ENCODE measurements around the gene ZCCHC10. TPM values are rescaled to one million over a fixed set of nuclear protein-coding genes. Genes with fewer than 3 reads are reported as not detected.
"Not testable (repeated sequence)": the region's sequence is repeated elsewhere in the genome, so short reads cannot be mapped to it uniquely, and the experiment has no call there.

ZCCHC10 gene
- polyA plus RNA-seq, 1 experiment, result 21.1 TPM

GRCh38 chr5:132979367-132979940, 46.9 kb downstream of the ZCCHC10 start:
- ChIA-PET POLR2A (no interaction called here), CTCF (no interaction called here)
- no peak for TF ChIP-seq CTCF (IDR thresholded peaks at IDR 0.05; ENCODE audit: insufficient read depth, low read depth, low read length)
- Histone ChIP-seq H3K27me3 (ENCODE audit: control insufficient read depth, insufficient read depth, low read length) (no peaks in the 10 kb centered on the region), H3K4me3 (ENCODE audit: low read depth, low read length) (no peak overlapping the region), H3K36me3 (ENCODE audit: control insufficient read depth, insufficient read depth, low read length) (no peaks in the 10 kb centered on the region)
- DNase-seq (ENCODE audit: low read depth), result no peak

GRCh38 chr5:132976852-132977251, 49.5 kb downstream of the ZCCHC10 start:
- DNase-seq (ENCODE audit: low read depth), result no peak
- Histone ChIP-seq H3K27me3 (ENCODE audit: control insufficient read depth, insufficient read depth, low read length) (no peaks in the 10 kb centered on the region), H3K4me3 (ENCODE audit: low read depth, low read length) (no peak overlapping the region), H3K36me3 (ENCODE audit: control insufficient read depth, insufficient read depth, low read length) (no peaks in the 10 kb centered on the region)
- CTCF ChIA-PET, result no interaction called here
- no peak for TF ChIP-seq CTCF (IDR thresholded peaks at IDR 0.05; ENCODE audit: insufficient read depth, low read depth, low read length)
- POLR2A ChIA-PET, result no interaction called here

GRCh38 chr5:132972436-132972828, 53.9 kb downstream of the ZCCHC10 start:
- H3K4me3 ChIP-seq (ENCODE audit: low read depth, low read length); CTCF ChIA-PET; H3K36me3 ChIP-seq (ENCODE audit: control insufficient read depth, insufficient read depth, low read length); H3K27me3 ChIP-seq (ENCODE audit: control insufficient read depth, insufficient read depth, low read length); POLR2A ChIA-PET; DNase-seq (ENCODE audit: low read depth): not testable (repeated sequence)

GRCh38 chr5:132971483-132972435, 54.6 kb downstream of the ZCCHC10 start:
- DNase-seq (ENCODE audit: low read depth), result no peak

GRCh38 chr5:132965120-132965519, 61.2 kb downstream of the ZCCHC10 start:
- no peak for DNase-seq (ENCODE audit: low read depth)
- Histone ChIP-seq H3K4me3 (ENCODE audit: low read depth, low read length) (no peak overlapping the region), H3K27me3 (ENCODE audit: control insufficient read depth, insufficient read depth, low read length) (no peaks in the 10 kb centered on the region), H3K36me3 (ENCODE audit: control insufficient read depth, insufficient read depth, low read length) (no peaks in the 10 kb centered on the region)
- CTCF ChIA-PET, result interaction anchor here (0.6 kb wide), 1 partner anchor 657 kb away, joined by 4 read pairs; no protein-coding TSS in a partner anchor
- POLR2A ChIA-PET, result no interaction called here
- TF ChIP-seq CTCF (IDR thresholded peaks at IDR 0.05; ENCODE audit: insufficient read depth, low read depth, low read length), result no peak

More at GRCh38 chr5:132971483-132972435, 54.6 kb downstream of the ZCCHC10 start:
- Histone ChIP-seq H3K4me3 (ENCODE audit: low read depth, low read length) (no peak overlapping the region), H3K36me3 (ENCODE audit: control insufficient read depth, insufficient read depth, low read length) (no peaks in the 10 kb centered on the region), H3K27me3 (ENCODE audit: control insufficient read depth, insufficient read depth, low read length) (no peaks in the 10 kb centered on the region)
- CTCF ChIA-PET, result no interaction called here
- no peak for TF ChIP-seq CTCF (IDR thresholded peaks at IDR 0.05; ENCODE audit: insufficient read depth, low read depth, low read length)
- POLR2A ChIA-PET, result no interaction called here

Data from BJ (cell line).